GM19240 (cell line): ENCODE measurements around the gene TADA2B.

ENCODE experiments used
- DNase-seq: peaks from one replicate; pipeline ENCODE4 v3.0.0; 2011; ENCODE audit warnings: low spot score; ENCODE audit not compliant: insufficient read length

TADA2B gene

GRCh38 chr4:7040765-7041164 lies 2.4 kb upstream of the TADA2B start:
- DNase-seq, result no peak

GRCh38 chr4:7041246-7041645 lies 1.9 kb upstream of the TADA2B start:
- no peak for DNase-seq

- DNase-seq, result no peak
Measured at GRCh38 chr4:7041801-7042502, 1.2 kb upstream of the TADA2B start.

- peak; percentile 99 for DNase-seq
Measured at GRCh38 chr4:7042503-7043283, 479 bp upstream of the TADA2B start.

- DNase-seq, result no peak
Measured at GRCh38 chr4:7044137-7044930, 1.2 kb downstream of the TADA2B start.

- no peak for DNase-seq
Measured at GRCh38 chr4:7045553-7045952, 2.4 kb downstream of the TADA2B start.

GRCh38 chr4:7045961-7046921 lies 3.1 kb downstream of the TADA2B start:
- DNase-seq, result no peak

GRCh38 chr4:7046971-7047370 lies 3.8 kb downstream of the TADA2B start:
- DNase-seq, result no peak

- no peak for DNase-seq
Measured at GRCh38 chr4:7048642-7049041, 5.5 kb downstream of the TADA2B start.

GRCh38 chr4:7049295-7049694 lies 6.1 kb downstream of the TADA2B start:
- no peak for DNase-seq

- DNase-seq, result no peak
Measured at GRCh38 chr4:7049739-7050138, 6.6 kb downstream of the TADA2B start.

- DNase-seq, result no peak
Measured at GRCh38 chr4:7050481-7051143, 7.4 kb downstream of the TADA2B start.

- DNase-seq, result no peak
Measured at GRCh38 chr4:7051144-7051495, 7.9 kb downstream of the TADA2B start.

GRCh38 chr4:7051905-7052304 lies 8.7 kb downstream of the TADA2B start:
- DNase-seq, result no peak

GRCh38 chr4:7052313-7052712 lies 9.1 kb downstream of the TADA2B start:
- no peak for DNase-seq

GRCh38 chr4:7052923-7053715 lies 9.9 kb downstream of the TADA2B start:
- DNase-seq, result no peak

GRCh38 chr4:7054106-7054880 lies 11.1 kb downstream of the TADA2B start:
- DNase-seq, result no peak

GRCh38 chr4:7055111-7055989 lies 12.2 kb downstream of the TADA2B start:
- DNase-seq, result no peak
